GM10248 (cell line): ENCODE measurements around the gene LATS2.
"Not testable (repeated sequence)": the region's sequence is repeated elsewhere in the genome, so short reads cannot be mapped to it uniquely, and the experiment has no call there.

Experiments used
- CTCF ChIA-PET: fragments of 300-600 bp; sonication (Branson Sonifier 250); formaldehyde crosslinking; extraction: SDS; loops from one replicate; lab custom pipeline; 2021; ENCODE audit warnings: antibody characterized with exemption; lab: Yijun Ruan, JAX
- POLR2A ChIA-PET: fragments of 350-650 bp; sonication (Branson Sonifier 250); formaldehyde crosslinking; extraction: SDS; loops from one replicate; lab custom pipeline; 2020; ENCODE audit warnings: antibody characterized with exemption; lab: Yijun Ruan, JAX
- DNase-seq: peaks from one replicate; pipeline ENCODE4 v3.0.0; 2012; ENCODE audit errors: extremely low spot score
- CTCF ChIP-seq: IDR thresholded peaks from 2 replicates; pipeline ENCODE4 v1.5.1; 2012; ENCODE audit warnings: mild to moderate bottlenecking, low read depth; ENCODE audit errors: extremely low read depth, missing control alignments, control extremely low read depth

LATS2 gene

GRCh38 chr13:21053231-21053630 lies 8.2 kb downstream of the LATS2 start:
- no peak for DNase-seq
- POLR2A ChIA-PET, result interaction anchor here (1.0 kb wide), 1 partner anchor 11 kb away, joined by 6 read pairs; no protein-coding TSS in a partner anchor

GRCh38 chr13:21051675-21052074 lies 9.7 kb downstream of the LATS2 start:
- ChIA-PET POLR2A (no interaction called here), CTCF (interaction anchor here (1.0 to 1.4 kb wide), 2 partner anchors 8 to 9 kb away, joined by 3 read pairs; no protein-coding TSS in a partner anchor)
- TF ChIP-seq CTCF, result no peak
- no peak for DNase-seq

More at GRCh38 chr13:21053231-21053630, 8.2 kb downstream of the LATS2 start:
- TF ChIP-seq CTCF, result no peak
- CTCF ChIA-PET, result interaction anchor here (0.9 kb wide), 1 partner anchor 10 kb away, joined by 3 read pairs; no protein-coding TSS in a partner anchor

GRCh38 chr13:21050288-21051197 lies 10.8 kb downstream of the LATS2 start:
- TF ChIP-seq CTCF, result no peak
- POLR2A ChIA-PET, result no interaction called here
- CTCF ChIA-PET, result interaction anchor here (1.0 to 1.3 kb wide), 2 partner anchors 10 kb away, joined by 3 read pairs; no protein-coding TSS in a partner anchor
- DNase-seq, result no peak

DNA sequence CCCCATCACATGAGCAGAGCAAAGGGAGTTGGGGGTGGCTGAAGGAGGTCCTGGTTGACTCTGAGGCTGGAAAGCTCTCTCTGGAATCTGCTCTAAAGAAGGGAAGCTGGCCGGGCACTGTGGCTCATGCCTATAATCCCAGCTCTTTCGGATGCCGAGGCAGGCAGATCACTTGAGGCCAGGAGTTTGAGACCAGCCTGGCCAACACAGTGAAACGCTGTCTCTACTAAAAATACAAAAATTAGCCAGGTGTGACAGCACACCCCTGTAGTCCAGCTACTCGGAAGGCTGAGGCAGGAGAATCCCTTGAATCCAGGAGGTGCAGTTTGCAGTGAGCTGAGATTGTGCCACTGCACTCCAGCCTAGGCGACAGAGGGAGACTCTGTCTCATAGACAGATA lies 11.7 kb downstream of the LATS2 start:
- DNase-seq, POLR2A ChIA-PET: not testable (repeated sequence)
- CTCF ChIA-PET, result interaction anchor here (1.0 to 1.3 kb wide), 3 partner anchors 10 to 107 kb away, joined by 3 to 4 read pairs (median 3); no protein-coding TSS in a partner anchor

DNA sequence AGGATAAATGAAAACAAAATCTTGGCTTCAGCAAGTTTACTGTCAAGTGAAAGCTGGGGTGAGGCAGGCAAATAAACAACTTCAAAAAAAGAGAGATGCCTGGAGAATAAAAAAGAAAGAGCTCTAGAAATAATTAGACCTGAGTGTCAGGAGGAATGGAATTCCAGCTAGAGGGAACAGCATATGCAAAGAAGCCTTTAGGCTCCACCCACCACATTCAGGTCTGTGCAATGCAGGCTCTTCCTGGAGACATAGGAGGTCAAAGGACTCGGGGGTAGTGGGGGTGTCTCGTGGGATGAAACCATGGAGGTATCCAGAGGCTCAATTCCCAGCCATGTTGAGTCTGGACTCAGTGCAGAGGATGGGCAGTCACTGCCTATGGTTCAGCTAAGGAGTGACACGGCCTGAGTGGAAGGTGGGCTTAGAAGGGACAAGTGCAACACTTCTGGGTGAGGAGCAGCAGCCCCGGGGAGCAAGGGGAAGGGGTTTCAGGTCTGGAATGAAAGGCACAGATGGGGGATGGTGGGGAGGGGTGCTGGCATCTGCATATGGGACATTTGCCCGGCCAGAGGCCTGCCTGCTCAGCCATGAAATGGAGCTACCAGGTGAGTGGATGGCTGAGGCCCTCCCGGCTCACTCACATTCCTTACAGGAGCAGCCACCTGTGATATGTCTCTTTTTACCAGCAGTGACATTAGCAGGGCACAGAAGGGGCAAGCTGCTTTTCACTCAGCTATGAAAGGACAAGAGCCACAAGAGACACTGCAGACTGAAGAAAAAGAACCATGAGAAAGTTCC lies 12.3 kb downstream of the LATS2 start:
- ChIA-PET CTCF (interaction anchor here (1.0 to 1.3 kb wide), 3 partner anchors 9 to 106 kb away, joined by 3 to 4 read pairs (median 3); no protein-coding TSS in a partner anchor), POLR2A (no interaction called here)
- TF ChIP-seq CTCF, result no peak
- DNase-seq, result no peak

DNA sequence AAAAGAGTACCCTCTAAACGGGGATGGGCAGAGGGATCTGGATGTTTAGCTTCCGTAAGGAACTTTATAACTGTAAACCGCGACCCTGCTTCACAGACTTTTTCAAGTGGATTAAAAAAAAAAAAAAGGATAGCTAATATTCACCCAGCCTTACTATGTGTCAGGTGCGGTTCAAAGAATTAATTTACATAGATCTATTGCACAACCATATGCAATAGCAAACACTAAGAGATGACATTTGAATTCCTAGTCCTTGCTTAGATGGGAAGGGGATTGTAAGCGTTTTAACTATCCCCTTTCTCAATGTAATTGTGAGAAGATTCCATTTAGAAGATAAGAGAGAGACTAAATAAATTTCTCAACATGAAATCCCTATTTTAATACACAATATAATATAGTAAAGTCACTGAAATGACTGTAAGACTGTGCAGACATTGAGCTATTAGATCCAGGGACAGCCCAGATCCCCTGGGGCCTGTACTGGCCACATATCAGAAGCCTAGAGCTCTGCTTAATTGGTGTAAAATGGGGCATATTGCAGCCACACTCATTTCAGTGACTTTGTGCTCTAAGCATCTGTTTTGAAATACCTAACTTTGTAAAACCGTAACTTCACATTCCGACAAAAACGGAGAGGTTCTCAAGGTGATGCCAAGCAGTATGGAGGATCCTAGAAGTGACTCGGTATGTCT lies 13.6 kb downstream of the LATS2 start:
- DNase-seq, result no peak
- CTCF ChIA-PET, result interaction anchor here (0.8 kb wide), 1 partner anchor 26 kb away, joined by 3 read pairs; no protein-coding TSS in a partner anchor
- POLR2A ChIA-PET, result no interaction called here
- TF ChIP-seq CTCF, result no peak
